C4-2B (cell line): Measurements from ENCODE around the gene ZBTB43.

ENCODE experiments used
- ZFX ChIP-seq: fragments of 450-650 bp; IDR thresholded peaks from 2 replicates; pipeline ENCODE4 v1.6.1; 2017
- TF ChIP-seq, protein P1 (sequence below): fragments of 450-650 bp; conservative IDR thresholded peaks from 2 replicates; pipeline ENCODE4 v1.5.1; 2017; ENCODE audit warnings: mild to moderate bottlenecking

DNA sequence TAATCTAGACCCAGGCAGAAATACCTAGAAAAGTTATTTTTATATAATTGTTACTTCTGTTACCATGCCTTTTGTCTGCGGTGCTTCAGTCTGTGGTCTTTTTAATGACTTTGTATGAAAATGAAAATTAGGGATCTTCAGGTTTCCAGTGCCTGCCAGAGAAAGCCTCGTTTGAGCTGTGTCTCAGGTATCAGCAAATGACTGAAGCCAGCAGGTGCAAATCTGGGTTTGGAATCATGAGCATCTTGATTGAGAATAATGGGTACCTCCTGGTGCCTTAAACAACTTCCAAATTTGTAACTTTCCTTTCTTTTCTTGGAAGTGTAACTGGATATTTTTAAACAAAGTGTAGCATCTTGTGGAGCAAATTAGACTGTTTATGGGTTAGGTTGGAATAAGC, 59.9 kb downstream of the ZBTB43 start:
- TF ChIP-seq, protein P1, sequence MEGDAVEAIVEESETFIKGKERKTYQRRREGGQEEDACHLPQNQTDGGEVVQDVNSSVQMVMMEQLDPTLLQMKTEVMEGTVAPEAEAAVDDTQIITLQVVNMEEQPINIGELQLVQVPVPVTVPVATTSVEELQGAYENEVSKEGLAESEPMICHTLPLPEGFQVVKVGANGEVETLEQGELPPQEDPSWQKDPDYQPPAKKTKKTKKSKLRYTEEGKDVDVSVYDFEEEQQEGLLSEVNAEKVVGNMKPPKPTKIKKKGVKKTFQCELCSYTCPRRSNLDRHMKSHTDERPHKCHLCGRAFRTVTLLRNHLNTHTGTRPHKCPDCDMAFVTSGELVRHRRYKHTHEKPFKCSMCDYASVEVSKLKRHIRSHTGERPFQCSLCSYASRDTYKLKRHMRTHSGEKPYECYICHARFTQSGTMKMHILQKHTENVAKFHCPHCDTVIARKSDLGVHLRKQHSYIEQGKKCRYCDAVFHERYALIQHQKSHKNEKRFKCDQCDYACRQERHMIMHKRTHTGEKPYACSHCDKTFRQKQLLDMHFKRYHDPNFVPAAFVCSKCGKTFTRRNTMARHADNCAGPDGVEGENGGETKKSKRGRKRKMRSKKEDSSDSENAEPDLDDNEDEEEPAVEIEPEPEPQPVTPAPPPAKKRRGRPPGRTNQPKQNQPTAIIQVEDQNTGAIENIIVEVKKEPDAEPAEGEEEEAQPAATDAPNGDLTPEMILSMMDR = no peak
- no peak for TF ChIP-seq ZFX
